Measurements from ENCODE around the gene SH3BP5L. TPM values are rescaled to one million over a fixed set of nuclear protein-coding genes. Genes with fewer than 3 reads are reported as not detected.
"Not testable (repeated sequence)": the region's sequence is repeated elsewhere in the genome, so short reads cannot be mapped to it uniquely, and the experiment has no call there.

Gene SH3BP5L
- total and polyA plus RNA-seq, 5 donors = 15.3 to 20.8 (median 18.0) TPM

- Histone ChIP-seq H3K4me3 (ENCODE audit: low read length) (no peak overlapping the region), H3K27ac (ENCODE audit: low read length) (no peak overlapping the region), H3K9me3 (ENCODE audit: control insufficient read depth, low read length) (no peaks in the 10 kb centered on the region), H3K27me3 (ENCODE audit: control insufficient read depth, insufficient read depth) (no peaks in the 10 kb centered on the region), H3K4me1 (ENCODE audit: control insufficient read depth, insufficient read depth, low read length) (no peaks in the 10 kb centered on the region)
- intact Hi-C loops (cut with DNase I) = no loop called here
- whole genome bisulfite sequencing = 83% methylated on average over 4 of the region's 4 CpGs
- DNase-seq (no peak), ATAC-seq (no peak)
Observed at GRCh38 chr1:248791010-248791409, 34.7 kb downstream of the SH3BP5L start.

DNA sequence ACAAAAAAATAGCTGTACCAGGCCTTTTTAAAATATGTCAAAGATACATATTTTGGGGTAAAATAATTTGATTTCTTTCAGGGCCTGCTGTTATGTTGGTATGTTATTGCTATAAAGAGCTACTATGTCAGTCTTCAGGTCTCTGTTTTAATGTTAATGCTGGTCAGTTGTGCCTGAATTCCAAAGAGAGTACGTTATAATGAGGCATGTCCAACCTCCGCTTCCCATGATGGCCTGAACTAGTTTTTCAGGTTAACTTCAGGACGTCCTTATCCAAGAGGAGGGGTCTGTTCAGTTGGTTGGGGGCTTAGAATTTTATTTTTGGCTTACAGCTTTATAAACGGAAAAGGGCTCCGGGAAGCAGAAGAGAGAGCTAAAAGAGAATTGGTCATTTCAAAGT, 35.3 kb downstream of the SH3BP5L start:
- Histone ChIP-seq H3K9me3 (ENCODE audit: control insufficient read depth, low read length) (no peaks in the 10 kb centered on the region), H3K4me1 (ENCODE audit: control insufficient read depth, insufficient read depth, low read length) (no peaks in the 10 kb centered on the region), H3K27me3 (ENCODE audit: control insufficient read depth, insufficient read depth) (no peaks in the 10 kb centered on the region), H3K27ac (ENCODE audit: low read length) (no peak overlapping the region), H3K4me3 (ENCODE audit: low read length) (no peak overlapping the region)
- ATAC-seq (no peak), DNase-seq (no peak)
- intact Hi-C loops (cut with DNase I) = no loop called here
- 76% methylated on average over 5 of the region's 5 CpGs for WGBS

- intact Hi-C loops (cut with DNase I); DNase-seq; H3K4me3 ChIP-seq (ENCODE audit: low read length); H3K4me1 ChIP-seq (ENCODE audit: control insufficient read depth, insufficient read depth, low read length); H3K27me3 ChIP-seq (ENCODE audit: control insufficient read depth, insufficient read depth); H3K27ac ChIP-seq (ENCODE audit: low read length); ATAC-seq; H3K9me3 ChIP-seq (ENCODE audit: control insufficient read depth, low read length): not testable (repeated sequence)
- WGBS = 67% methylated on average over 2 of the region's 2 CpGs
Observed at GRCh38 chr1:248789337-248789736, 36.4 kb downstream of the SH3BP5L start.

- ATAC-seq (no peak), DNase-seq (no peak)
- intact Hi-C loops (cut with DNase I) = no loop called here
- H3K4me3 ChIP-seq (ENCODE audit: low read length) = no peak overlapping the region
- H3K27ac ChIP-seq (ENCODE audit: low read length) = no peak overlapping the region
- no peaks in the 10 kb centered on the region for H3K27me3 ChIP-seq (ENCODE audit: control insufficient read depth, insufficient read depth)
- H3K4me1 ChIP-seq (ENCODE audit: control insufficient read depth, insufficient read depth, low read length) = no peaks in the 10 kb centered on the region
- H3K9me3 ChIP-seq (ENCODE audit: control insufficient read depth, low read length) = no peaks in the 10 kb centered on the region
- WGBS = 71% methylated on average over 3 of the region's 3 CpGs
Observed at GRCh38 chr1:248788327-248788726, 37.4 kb downstream of the SH3BP5L start.

GRCh38 chr1:248787430-248787829, 38.3 kb downstream of the SH3BP5L start:
- ATAC-seq (no peak), DNase-seq (no peak)
- H3K27me3 ChIP-seq (ENCODE audit: control insufficient read depth, insufficient read depth) = no peaks in the 10 kb centered on the region
- no peak overlapping the region for H3K4me3 ChIP-seq (ENCODE audit: low read length)
- no peaks in the 10 kb centered on the region for H3K4me1 ChIP-seq (ENCODE audit: control insufficient read depth, insufficient read depth, low read length)
- peaks cover 1% of the 10 kb centered on the region for H3K9me3 ChIP-seq (ENCODE audit: control insufficient read depth, low read length)
- H3K27ac ChIP-seq (ENCODE audit: low read length) = no peak overlapping the region
- intact Hi-C loops (cut with DNase I) = no loop called here
- 90% methylated on average over 4 of the region's 4 CpGs for WGBS

DNA sequence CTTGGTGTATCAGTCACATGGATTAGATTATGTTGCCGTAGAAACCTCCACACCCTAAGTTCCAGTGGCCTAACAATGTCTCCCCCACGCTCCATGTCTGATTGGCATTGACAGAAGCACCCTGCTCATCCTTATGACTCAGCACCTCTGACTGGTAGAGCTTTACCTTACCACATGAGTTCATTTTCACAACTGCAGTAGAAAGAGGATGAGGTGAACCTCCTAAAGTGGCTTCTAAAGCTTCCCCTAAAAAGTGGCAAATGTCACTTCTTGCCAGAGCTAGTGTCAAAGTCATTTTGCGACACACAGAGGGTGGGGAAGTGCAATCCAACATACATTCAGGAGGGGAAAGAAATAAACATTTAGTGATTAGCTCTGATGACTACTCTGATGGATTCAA, 39.6 kb downstream of the SH3BP5L start:
- WGBS = 72% methylated on average over 3 of the region's 3 CpGs
- Histone ChIP-seq H3K27ac (ENCODE audit: low read length) (no peak overlapping the region), H3K4me1 (ENCODE audit: control insufficient read depth, insufficient read depth, low read length) (no peaks in the 10 kb centered on the region), H3K9me3 (ENCODE audit: control insufficient read depth, low read length) (peaks cover 6% of the 10 kb centered on the region), H3K27me3 (ENCODE audit: control insufficient read depth, insufficient read depth) (no peaks in the 10 kb centered on the region), H3K4me3 (ENCODE audit: low read length) (no peak overlapping the region)
- intact Hi-C loops (cut with DNase I) = no loop called here
- ATAC-seq (no peak), DNase-seq (no peak)

GRCh38 chr1:248783367-248783766, 42.3 kb downstream of the SH3BP5L start:
- no peak overlapping the region for H3K4me3 ChIP-seq (ENCODE audit: low read length)

DNA sequence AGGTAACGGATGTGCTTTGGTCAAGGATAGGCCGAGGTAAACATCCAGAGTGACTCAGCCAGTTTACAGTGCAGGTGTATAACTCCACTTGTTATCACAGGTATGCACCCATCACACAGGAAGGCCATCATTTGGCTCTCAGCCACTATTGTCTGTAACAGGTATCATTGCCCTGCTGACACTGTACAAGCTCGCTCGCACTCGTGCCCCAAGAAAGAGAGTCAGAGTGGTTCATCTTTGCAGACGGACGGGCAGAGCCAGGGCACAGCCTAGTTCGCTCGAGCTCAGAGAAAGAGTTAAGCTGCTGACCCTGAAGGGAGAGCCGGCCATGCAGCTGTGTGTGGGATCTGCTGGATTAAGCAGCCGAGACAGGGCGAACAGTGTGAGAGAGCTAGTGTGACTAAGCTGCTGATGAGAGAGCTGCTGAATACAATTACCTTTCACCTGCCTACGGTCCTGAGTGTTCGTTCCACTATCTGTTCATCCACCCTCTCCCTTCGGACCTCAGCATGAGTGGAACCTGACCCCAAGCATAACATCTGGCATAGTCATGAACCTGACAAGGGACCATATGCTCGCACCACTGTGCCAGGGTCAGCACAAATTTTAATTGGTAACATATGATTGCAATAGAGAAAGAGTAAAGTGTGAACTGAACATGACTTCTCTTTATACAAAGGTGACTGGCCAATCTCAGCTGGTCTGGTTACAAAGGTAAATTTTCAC, 43.1 kb downstream of the SH3BP5L start:
- H3K27me3 ChIP-seq (ENCODE audit: control insufficient read depth, insufficient read depth) = no peaks in the 10 kb centered on the region
- peaks cover 6% of the 10 kb centered on the region for H3K9me3 ChIP-seq (ENCODE audit: control insufficient read depth, low read length)
- H3K27ac ChIP-seq (ENCODE audit: low read length) = no peak overlapping the region
- no peaks in the 10 kb centered on the region for H3K4me1 ChIP-seq (ENCODE audit: control insufficient read depth, insufficient read depth, low read length)
- intact Hi-C loops (cut with DNase I) = no loop called here
- no peak for ATAC-seq
- no peak overlapping the region for H3K4me3 ChIP-seq (ENCODE audit: low read length)
- DNase-seq = no peak
- WGBS = 82% methylated on average over 16 of the region's 16 CpGs

More at GRCh38 chr1:248783367-248783766, 42.3 kb downstream of the SH3BP5L start:
- ATAC-seq (peak in 1 of 2 donors; percentile 24), DNase-seq (no peak)
- Histone ChIP-seq H3K27ac (ENCODE audit: low read length) (no peak overlapping the region), H3K27me3 (ENCODE audit: control insufficient read depth, insufficient read depth) (no peaks in the 10 kb centered on the region), H3K9me3 (ENCODE audit: control insufficient read depth, low read length) (peaks cover 6% of the 10 kb centered on the region), H3K4me1 (ENCODE audit: control insufficient read depth, insufficient read depth, low read length) (no peaks in the 10 kb centered on the region)
- intact Hi-C loops (cut with DNase I) = no loop called here
- 59% methylated on average over 3 of the region's 3 CpGs for WGBS

DNA sequence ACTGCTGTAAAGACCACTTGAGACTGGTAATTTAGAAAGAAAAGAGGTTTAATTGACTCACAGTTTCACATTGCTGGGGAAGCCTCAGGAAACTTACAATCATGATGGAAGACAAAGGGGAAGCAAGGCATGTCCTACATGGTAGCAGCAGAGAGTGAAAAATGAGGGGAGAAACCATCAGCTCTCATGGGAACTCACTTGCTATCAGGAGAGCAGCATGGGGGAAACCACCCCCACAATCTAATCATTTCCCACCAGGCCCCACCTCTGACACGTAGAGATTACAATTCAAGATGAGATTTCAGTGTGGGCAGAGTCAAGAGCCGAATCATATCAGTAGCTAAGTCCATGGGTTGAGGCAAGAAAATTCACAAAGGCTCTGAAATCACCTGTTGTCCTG, 46.4 kb downstream of the SH3BP5L start:
- no peak for ATAC-seq
- H3K4me1 ChIP-seq (ENCODE audit: control insufficient read depth, insufficient read depth, low read length) = no peaks in the 10 kb centered on the region
- H3K4me3 ChIP-seq (ENCODE audit: low read length) = no peak overlapping the region
- no peak overlapping the region for H3K27ac ChIP-seq (ENCODE audit: low read length)
- intact Hi-C loops (cut with DNase I) = no loop called here
- no peak for DNase-seq
- H3K9me3 ChIP-seq (ENCODE audit: control insufficient read depth, low read length) = peaks cover 6% of the 10 kb centered on the region
- H3K27me3 ChIP-seq (ENCODE audit: control insufficient read depth, insufficient read depth) = no peaks in the 10 kb centered on the region
- 48% methylated on average over 2 of the region's 2 CpGs for WGBS

GRCh38 chr1:248778906-248779305, 46.8 kb downstream of the SH3BP5L start:
- peaks cover 6% of the 10 kb centered on the region for H3K9me3 ChIP-seq (ENCODE audit: control insufficient read depth, low read length)
- intact Hi-C loops (cut with DNase I) = no loop called here
- H3K4me1 ChIP-seq (ENCODE audit: control insufficient read depth, insufficient read depth, low read length) = no peaks in the 10 kb centered on the region
- no peaks in the 10 kb centered on the region for H3K27me3 ChIP-seq (ENCODE audit: control insufficient read depth, insufficient read depth)
- no peak overlapping the region for H3K4me3 ChIP-seq (ENCODE audit: low read length)
- DNase-seq (no peak), ATAC-seq (no peak)
- 83% methylated on average over 2 of the region's 2 CpGs for WGBS
- H3K27ac ChIP-seq (ENCODE audit: low read length) = no peak overlapping the region

DNA sequence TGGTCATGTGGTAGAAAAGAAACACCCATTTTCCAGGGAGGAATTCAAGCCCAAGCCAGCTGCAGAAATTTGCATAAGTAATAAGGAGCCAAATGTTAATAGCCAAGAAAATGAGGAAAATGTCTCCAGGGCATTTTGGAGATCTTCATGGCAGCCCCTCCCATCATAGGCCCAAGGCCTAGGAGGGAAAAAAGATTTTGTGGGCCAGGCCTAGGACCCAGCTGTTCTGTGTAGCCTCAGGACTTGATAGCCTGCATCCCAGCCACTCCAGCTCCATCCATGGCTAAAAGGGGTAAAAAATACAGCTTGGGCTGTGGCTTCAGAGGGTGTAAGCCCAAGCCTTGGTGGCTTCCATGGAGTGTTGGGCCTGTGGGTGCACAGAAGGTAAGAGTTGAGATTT, 48.7 kb downstream of the SH3BP5L start:
- peaks cover 3% of the 10 kb centered on the region for H3K9me3 ChIP-seq (ENCODE audit: control insufficient read depth, low read length)
- ATAC-seq = no peak

DNA sequence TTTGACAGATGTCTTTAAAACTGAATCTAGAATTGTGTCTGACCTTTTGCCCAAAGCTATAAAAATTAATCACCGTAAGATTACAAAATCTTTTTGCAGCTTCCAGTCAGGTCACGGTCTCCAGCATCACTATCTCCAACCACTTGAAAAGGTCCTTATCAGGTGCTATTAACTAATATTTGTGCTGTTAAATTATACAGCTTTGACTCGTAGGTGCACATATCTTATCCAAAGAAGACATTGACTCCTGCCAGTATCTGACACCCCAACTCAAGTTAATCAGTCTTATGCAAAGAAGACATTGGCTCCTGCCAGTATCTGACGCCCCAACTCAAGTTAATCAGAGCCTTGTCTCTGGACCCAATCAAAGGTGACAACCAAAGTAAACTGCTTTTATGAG, 50.3 kb downstream of the SH3BP5L start:
- no peaks in the 10 kb centered on the region for H3K4me1 ChIP-seq (ENCODE audit: control insufficient read depth, insufficient read depth, low read length)
- no peak overlapping the region for H3K27ac ChIP-seq (ENCODE audit: low read length)
- no peaks in the 10 kb centered on the region for H3K27me3 ChIP-seq (ENCODE audit: control insufficient read depth, insufficient read depth)
- DNase-seq = no peak
- no peaks in the 10 kb centered on the region for H3K9me3 ChIP-seq (ENCODE audit: control insufficient read depth, low read length)
- WGBS = 58% methylated on average over 4 of the region's 4 CpGs
- intact Hi-C loops (cut with DNase I) = no loop called here
- no peak for ATAC-seq
- no peak overlapping the region for H3K4me3 ChIP-seq (ENCODE audit: low read length)

More for the DNA sequence above, 48.7 kb downstream of the SH3BP5L start:
- intact Hi-C loops (cut with DNase I) = no loop called here
- Histone ChIP-seq H3K27me3 (ENCODE audit: control insufficient read depth, insufficient read depth) (no peaks in the 10 kb centered on the region), H3K27ac (ENCODE audit: low read length) (no peak overlapping the region), H3K4me1 (ENCODE audit: control insufficient read depth, insufficient read depth, low read length) (no peaks in the 10 kb centered on the region), H3K4me3 (ENCODE audit: low read length) (no peak overlapping the region)
- DNase-seq = no peak
